HG02884 (cell line): ENCODE measurements around the gene SAMD4B.

Experiments
- ATAC-seq: cut with Tn5 transposase; IDR thresholded peaks from one replicate; pipeline ENCODE4 v1.9.1; 2021; ENCODE audit warnings: mild to moderate bottlenecking, moderate library complexity; ENCODE audit not compliant: unreplicated experiment

Gene SAMD4B

GRCh38 chr19:39422020-39422419 is 79.8 kb downstream of the SAMD4B start:
- no peak for ATAC-seq

GRCh38 chr19:39423258-39424086 is 81.3 kb downstream of the SAMD4B start:
- no peak for ATAC-seq

GRCh38 chr19:39424934-39425333 is 82.7 kb downstream of the SAMD4B start:
- no peak for ATAC-seq

- no peak for ATAC-seq
Measured at GRCh38 chr19:39425744-39426143, 83.5 kb downstream of the SAMD4B start.

- no peak for ATAC-seq
Measured at GRCh38 chr19:39426170-39426569, 83.9 kb downstream of the SAMD4B start.

GRCh38 chr19:39427707-39428106 is 85.5 kb downstream of the SAMD4B start:
- ATAC-seq: no peak

- no peak for ATAC-seq
Measured at GRCh38 chr19:39428283-39429112, 86.3 kb downstream of the SAMD4B start.

- ATAC-seq: no peak
Measured at GRCh38 chr19:39430675-39431593, 88.7 kb downstream of the SAMD4B start.

- no peak for ATAC-seq
Measured at GRCh38 chr19:39432677-39433025, 90.4 kb downstream of the SAMD4B start.

- ATAC-seq: no peak
Measured at GRCh38 chr19:39433480-39434079, 91.4 kb downstream of the SAMD4B start.

- ATAC-seq: no peak
Measured at GRCh38 chr19:39434123-39435076, 92.2 kb downstream of the SAMD4B start.
